OCI-LY1 (cell line): ENCODE measurements around the gene WIPF2.

ENCODE experiments used
- EZH2 ChIP-seq: fragments of 200-600 bp; sonication (generic), shearing (Covaris generic); IDR thresholded peaks from 2 replicates; pipeline ENCODE4 v1.8.0; 2017; ENCODE audit warnings: borderline replicate concordance, mixed run types, mild to moderate bottlenecking, antibody characterized with exemption, low read length, moderate library complexity, mixed read lengths
- TF ChIP-seq, protein P1 (sequence below): fragments of 200-600 bp; sonication (generic), shearing (Covaris generic); IDR thresholded peaks from 2 replicates; pipeline ENCODE4 v1.5.1; 2017; ENCODE audit warnings: mild to moderate bottlenecking, antibody characterized with exemption, low read length, moderate library complexity, mixed read lengths

- TF ChIP-seq, protein P1, sequence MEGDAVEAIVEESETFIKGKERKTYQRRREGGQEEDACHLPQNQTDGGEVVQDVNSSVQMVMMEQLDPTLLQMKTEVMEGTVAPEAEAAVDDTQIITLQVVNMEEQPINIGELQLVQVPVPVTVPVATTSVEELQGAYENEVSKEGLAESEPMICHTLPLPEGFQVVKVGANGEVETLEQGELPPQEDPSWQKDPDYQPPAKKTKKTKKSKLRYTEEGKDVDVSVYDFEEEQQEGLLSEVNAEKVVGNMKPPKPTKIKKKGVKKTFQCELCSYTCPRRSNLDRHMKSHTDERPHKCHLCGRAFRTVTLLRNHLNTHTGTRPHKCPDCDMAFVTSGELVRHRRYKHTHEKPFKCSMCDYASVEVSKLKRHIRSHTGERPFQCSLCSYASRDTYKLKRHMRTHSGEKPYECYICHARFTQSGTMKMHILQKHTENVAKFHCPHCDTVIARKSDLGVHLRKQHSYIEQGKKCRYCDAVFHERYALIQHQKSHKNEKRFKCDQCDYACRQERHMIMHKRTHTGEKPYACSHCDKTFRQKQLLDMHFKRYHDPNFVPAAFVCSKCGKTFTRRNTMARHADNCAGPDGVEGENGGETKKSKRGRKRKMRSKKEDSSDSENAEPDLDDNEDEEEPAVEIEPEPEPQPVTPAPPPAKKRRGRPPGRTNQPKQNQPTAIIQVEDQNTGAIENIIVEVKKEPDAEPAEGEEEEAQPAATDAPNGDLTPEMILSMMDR, result no peak
- TF ChIP-seq EZH2, result no peak
These were observed 40.4 kb upstream of the WIPF2 start for GRCh38 chr17:40178660-40179059.
